Right lobe of liver (tissue), 6 donors: ENCODE data around the gene SYNM. TPM values are rescaled to one million over a fixed set of nuclear protein-coding genes. Genes with fewer than 3 reads are reported as not detected.

ENCODE experiments used
- ATAC-seq, 4 donors: fragments of 200-7000 bp; cut with Tn5 transposase; one replicate each; pipeline ENCODE4 v1.9.1; 2020; ENCODE audit warnings: mild to moderate bottlenecking in 4 of 4, moderate library complexity in 4 of 4
- DNase-seq, 3 donors: peaks; one replicate each; pipeline ENCODE4 v3.0.0-alpha.2; 2020
- H3K27ac ChIP-seq, 3 donors: fragments of 200-600 bp; one replicate each; pipeline ENCODE4 v1.8.0; 2022
- H3K27me3 ChIP-seq, 2 donors: fragments of 200-600 bp; one replicate each; pipeline ENCODE4 v1.8.0; 2022
- H3K36me3 ChIP-seq, 4 donors: fragments of 200-600 bp; sonication (generic) in 1 of 4; one replicate each; pipeline versions ENCODE4 v1.5.1 to v1.8.0; 2017 to 2022; ENCODE audit warnings: control low read depth in 1 of 4
- H3K4me1 ChIP-seq, 4 donors: fragments of 200-600 bp; sonication (generic) in 1 of 4; one replicate each; pipeline versions ENCODE4 v1.5.1 to v1.8.0; 2017 to 2022; ENCODE audit warnings: control low read depth in 1 of 4
- H3K4me3 ChIP-seq, 3 donors: fragments of 200-600 bp; one replicate each; pipeline ENCODE4 v1.8.0; 2022
- H3K9me3 ChIP-seq, 4 donors: fragments of 200-600 bp; sonication (generic) in 1 of 4; one replicate each; pipeline versions ENCODE4 v1.5.1 to v1.8.0; 2017 to 2022; ENCODE audit warnings: control low read depth in 1 of 4
- CTCF ChIP-seq, 4 donors: fragments of 200-600 bp in 3 of 4; fragments of 450-650 bp in 1 of 4; IDR thresholded peaks; one replicate each; pipeline versions ENCODE4 v1.5.1 to v1.8.0; 2016 to 2022; ENCODE audit warnings: antibody characterized with exemption in 4 of 4, mild to moderate bottlenecking in 2 of 4
- POLR2A ChIP-seq: fragments of 450-650 bp; IDR thresholded peaks from one replicate; pipeline ENCODE4 v1.6.1; 2017; ENCODE audit warnings: antibody characterized with exemption, mild to moderate bottlenecking
- WGBS: methylation state at CpG from one replicate; pipeline ENCODE4 v1.1.6; 2018; ENCODE audit warnings: low coverage, low lambda C conversion rate; ENCODE audit not compliant: insufficient coverage; ENCODE audit errors: missing lambda C conversion rate; 5-methylcytosine and 5-hydroxymethylcytosine counted together
- intact Hi-C, 2 donors: fragments of 100-400 bp; cut with DNase I; formaldehyde crosslinking; loops; one replicate each; pipeline versions ENCODE4 v1.11.2 to v1.14.1; 2022
- total RNA-seq, 6 experiments: library from RNA; depleted of rRNA in 2 of 6; stranded (reverse); fragments of >200 nt in 2 of 6; fragmentation: NEBNext Ultra II Directional in 3 of 6; extraction: Animal tissue kit (Norgen Biotek cat#: 25700) in 3 of 6; gene quantifications; one replicate each; pipeline versions ENCODE4 v1.1.0 to v1.2.4, GENCODE V29; 2016 to 2023
- donor health status: DM: no; HTN: yes; CAD: no.
- donor health status: DM: no; HTN: no; CAD: no.
- donor health status: DM: no; HTN: no; CAD: no.
- donor health status: DM: no; HTN: yes; CAD: no.
- donor health status: DM: no; HTN: yes; CAD: no.

SYNM gene
- total RNA-seq, 6 experiments from 2014 or later = 1.6 to 3.5 (median 2.9) TPM

GRCh38 chr15:99180086-99180963, 75.4 kb downstream of the SYNM start:
- no peak overlapping the region for H3K4me3 ChIP-seq
- no peak overlapping the region for H3K27ac ChIP-seq
- no peak for TF ChIP-seq CTCF (IDR thresholded peaks at IDR 0.05)
- TF ChIP-seq POLR2A = no peak
- intact Hi-C loops = no loop called here
- no peak for ATAC-seq
- H3K4me1 ChIP-seq = no peaks in the 10 kb centered on the region
- no peaks in the 10 kb centered on the region for H3K27me3 ChIP-seq
- H3K9me3 ChIP-seq = no peaks in the 10 kb centered on the region
- no peak for DNase-seq
- H3K36me3 ChIP-seq = no peaks in the 10 kb centered on the region
- 83% methylated on average over 3 of the region's 3 CpGs for WGBS

DNA sequence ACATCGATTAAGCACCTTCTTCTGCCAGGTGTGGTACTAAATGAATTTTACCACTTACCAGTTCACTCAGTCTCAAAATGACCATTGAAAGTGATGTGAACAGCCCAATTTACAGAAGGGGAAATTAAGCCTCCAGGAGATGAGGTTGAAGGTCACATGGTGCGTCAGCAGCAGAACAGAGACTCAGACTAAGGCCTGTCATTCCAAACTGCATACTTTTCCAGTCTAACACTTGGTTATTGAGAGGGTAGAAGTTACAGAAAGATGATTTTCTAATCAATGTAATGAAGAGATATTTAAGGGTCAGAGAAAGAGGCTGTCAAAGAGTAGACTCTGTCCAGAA, 76.1 kb downstream of the SYNM start:
- no peak for ATAC-seq
- H3K36me3 ChIP-seq = no peaks in the 10 kb centered on the region
- 78% methylated on average over 2 of the region's 2 CpGs for WGBS
- DNase-seq = no peak
- no peaks in the 10 kb centered on the region for H3K27me3 ChIP-seq
- TF ChIP-seq POLR2A (no peak), CTCF (IDR thresholded peaks at IDR 0.05) (no peak)
- H3K27ac ChIP-seq = no peak overlapping the region
- H3K4me1 ChIP-seq = no peaks in the 10 kb centered on the region
- no peak overlapping the region for H3K4me3 ChIP-seq
- intact Hi-C loops = no loop called here
- H3K9me3 ChIP-seq = no peaks in the 10 kb centered on the region

DNA sequence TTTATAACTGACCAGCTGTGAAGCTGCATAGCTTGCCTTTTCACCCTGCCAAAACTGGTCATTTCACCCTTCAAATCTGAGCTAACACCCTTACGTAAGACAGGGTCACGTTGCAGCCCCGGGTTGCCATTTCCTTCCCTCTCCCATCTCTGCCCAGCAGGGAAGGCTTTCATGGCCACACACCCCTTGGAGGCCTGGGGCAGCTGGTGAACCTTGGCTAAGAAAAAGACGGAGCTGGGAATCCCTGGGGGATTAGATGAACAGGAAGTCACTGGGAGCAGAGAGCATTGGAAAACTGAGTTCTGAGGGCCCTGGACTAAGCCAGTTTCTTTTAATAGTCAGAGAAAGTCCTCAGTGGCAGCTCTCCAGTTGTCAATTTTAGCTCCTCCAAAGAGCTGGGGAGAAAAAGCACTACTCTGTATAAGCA, 76.7 kb downstream of the SYNM start:
- ATAC-seq (peak in 3 of 4 donors; percentile 29 to 54 (median 42)), DNase-seq (no peak)
- intact Hi-C loops = no loop called here
- H3K36me3 ChIP-seq = no peaks in the 10 kb centered on the region
- H3K4me1 ChIP-seq = no peaks in the 10 kb centered on the region
- H3K27me3 ChIP-seq = no peaks in the 10 kb centered on the region
- H3K4me3 ChIP-seq = no peak overlapping the region
- H3K9me3 ChIP-seq = no peaks in the 10 kb centered on the region
- H3K27ac ChIP-seq = no peak overlapping the region
- TF ChIP-seq CTCF (IDR thresholded peaks at IDR 0.05) (no peak), POLR2A (no peak)
- 40% methylated on average over 3 of the region's 4 CpGs for WGBS

- no peak for TF ChIP-seq CTCF (IDR thresholded peaks at IDR 0.05)
- TF ChIP-seq POLR2A = no peak
- H3K4me3 ChIP-seq = no peak overlapping the region
- H3K9me3 ChIP-seq = no peaks in the 10 kb centered on the region
- intact Hi-C loops = no loop called here
- ATAC-seq (no peak), DNase-seq (no peak)
- H3K27ac ChIP-seq = no peak overlapping the region
- H3K4me1 ChIP-seq = no peaks in the 10 kb centered on the region
- no peaks in the 10 kb centered on the region for H3K36me3 ChIP-seq
- H3K27me3 ChIP-seq = no peaks in the 10 kb centered on the region
- WGBS = 78% methylated on average over 1 of the region's 1 CpG
These were observed 77.9 kb downstream of the SYNM start for GRCh38 chr15:99182791-99183190.

Other genes starting within 250 kb of the SYNM start
- not detected for gene PGPEP1L, start 97.3 kb upstream of the SYNM start, total RNA-seq
- gene TTC23, start 144.5 kb downstream of the SYNM start, total RNA-seq = 10 to 100 TPM in 3 of 6 experiments, 1 to 10 TPM in 3; 6.1 to 18.4 (median 9.1) TPM
- 10 to 100 TPM; 21.8 to 70.1 (median 31.9) TPM for gene LRRC28, start 146.4 kb downstream of the SYNM start, total RNA-seq